Measurements from ENCODE around the gene YIF1A. TPM values are rescaled to one million over a fixed set of nuclear protein-coding genes. Genes with fewer than 3 reads are reported as not detected.
A peak's percentile ranks its signal among the peaks of the same experiment; 100 is the strongest.

Gene YIF1A
- total RNA-seq, 4 donors from 2014 or later: 39.4 to 79.3 (median 64.5) TPM

- 83 to 87% methylated on average over 13 to 14 of the region's 16 CpGs for WGBS, 2 donors (ENCODE audit: low coverage in 1 of 2)
- H3K27me3 ChIP-seq: no peaks in the 10 kb centered on the region
- no peak for TF ChIP-seq EP300 (IDR thresholded peaks at IDR 0.05)
- no peak for TF ChIP-seq CTCF (IDR thresholded peaks at IDR 0.05)
- no peak for TF ChIP-seq POLR2AphosphoS5 (IDR thresholded peaks at IDR 0.05)
- no peak for TF ChIP-seq POLR2A (IDR thresholded peaks at IDR 0.05)
- H3K4me1 ChIP-seq: peaks cover 0 to 58% (median 6%) of the 10 kb centered on the region in 3 donors
- no peak for ATAC-seq
- peaks cover 0 to 32% of the 10 kb centered on the region in 2 donors for H3K36me3 ChIP-seq
- no peaks in the 10 kb centered on the region for H3K9me3 ChIP-seq
- H3K4me3 ChIP-seq: no peak overlapping the region
- H3K27ac ChIP-seq: no peak overlapping the region
Measured at GRCh38 chr11:66284526-66285078, 4.3 kb downstream of the YIF1A start.

GRCh38 chr11:66283461-66284105 lies 5.4 kb downstream of the YIF1A start:
- H3K4me1 ChIP-seq: peaks cover 0 to 63% (median 6%) of the 10 kb centered on the region in 3 donors

GRCh38 chr11:66282468-66283455 lies 6.2 kb downstream of the YIF1A start:
- peak; percentile 86 for ATAC-seq
- Histone ChIP-seq H3K27me3 (peaks cover 3% of the 10 kb centered on the region), H3K36me3 (peaks cover 0 to 32% of the 10 kb centered on the region in 2 donors), H3K4me1 (peaks cover 2 to 60% (median 9%) of the 10 kb centered on the region in 3 donors), H3K9me3 (no peaks in the 10 kb centered on the region), H3K4me3 (no peak overlapping the region), H3K27ac (no peak overlapping the region)
- TF ChIP-seq POLR2AphosphoS5 (IDR thresholded peaks at IDR 0.05) (peak; percentile 12), CTCF (IDR thresholded peaks at IDR 0.05) (peak in 3 of 4 experiments; percentile 97 to 99 (median 99)), POLR2A (IDR thresholded peaks at IDR 0.05) (no peak), EP300 (IDR thresholded peaks at IDR 0.05) (no peak)
- WGBS, 2 donors (ENCODE audit: low coverage in 1 of 2): 3 to 74% methylated on average over 5 to 6 of the region's 35 CpGs

More at GRCh38 chr11:66283461-66284105, 5.4 kb downstream of the YIF1A start:
- no peak for TF ChIP-seq POLR2AphosphoS5 (IDR thresholded peaks at IDR 0.05)
- no peak for TF ChIP-seq POLR2A (IDR thresholded peaks at IDR 0.05)
- TF ChIP-seq EP300 (IDR thresholded peaks at IDR 0.05): no peak
- TF ChIP-seq CTCF (IDR thresholded peaks at IDR 0.05): no peak
- WGBS, 2 donors (ENCODE audit: low coverage in 1 of 2): 27% methylated on average over 2 of the region's 14 CpGs; no CpG with 5 or more reads in 1 of the 2 donors
- peaks cover 3% of the 10 kb centered on the region for H3K27me3 ChIP-seq
- no peak overlapping the region for H3K4me3 ChIP-seq
- H3K27ac ChIP-seq: no peak overlapping the region
- no peaks in the 10 kb centered on the region for H3K9me3 ChIP-seq
- peaks cover 0 to 32% of the 10 kb centered on the region in 2 donors for H3K36me3 ChIP-seq
- ATAC-seq: no peak

- Histone ChIP-seq H3K9me3 (no peaks in the 10 kb centered on the region), H3K27me3 (peaks cover 3% of the 10 kb centered on the region), H3K36me3 (peaks cover 0 to 36% of the 10 kb centered on the region in 2 donors), H3K4me3 (no peak overlapping the region), H3K4me1 (peaks cover 2 to 58% (median 13%) of the 10 kb centered on the region in 3 donors), H3K27ac (no peak overlapping the region)
- WGBS, 2 donors (ENCODE audit: low coverage in 1 of 2): 56% methylated on average over 4 of the region's 20 CpGs; no CpG with 5 or more reads in 1 of the 2 donors
- no peak for ATAC-seq
- no peak for TF ChIP-seq POLR2A (IDR thresholded peaks at IDR 0.05)
- TF ChIP-seq POLR2AphosphoS5 (IDR thresholded peaks at IDR 0.05): no peak
- TF ChIP-seq CTCF (IDR thresholded peaks at IDR 0.05): no peak
- no peak for TF ChIP-seq EP300 (IDR thresholded peaks at IDR 0.05)
Measured at GRCh38 chr11:66281776-66282467, 7.0 kb downstream of the YIF1A start.
